Mucosa of rectum (tissue), 2 donors: Measurements from ENCODE around the gene CENPVL2.
"Not testable (repeated sequence)": the region's sequence is repeated elsewhere in the genome, so short reads cannot be mapped to it uniquely, and the experiment has no call there.

Source experiments
- H3K27ac ChIP-seq, 2 donors: one replicate each; pipeline ENCODE4 v1.7.0; 2013; ENCODE audit warnings: inconsistent platforms in 2 of 2, low read depth in 2 of 2, low read length in 2 of 2
- H3K27me3 ChIP-seq, 2 donors: one replicate each; pipeline ENCODE4 v1.7.0; 2013; ENCODE audit warnings: low read length in 2 of 2; ENCODE audit not compliant: control insufficient read depth in 2 of 2, insufficient read depth in 2 of 2
- H3K36me3 ChIP-seq, 2 donors: one replicate each; pipeline ENCODE4 v1.7.0; 2013; ENCODE audit warnings: low read length in 2 of 2; ENCODE audit not compliant: control insufficient read depth in 2 of 2, insufficient read depth in 2 of 2
- H3K4me1 ChIP-seq, 2 donors: one replicate each; pipeline ENCODE4 v1.7.0; 2013; ENCODE audit warnings: low read length in 2 of 2, mild to moderate bottlenecking in 1 of 2; ENCODE audit not compliant: control insufficient read depth in 2 of 2, insufficient read depth in 2 of 2
- H3K4me3 ChIP-seq, 2 donors: one replicate each; pipeline ENCODE4 v1.7.0; 2013; ENCODE audit warnings: low read length in 2 of 2
- H3K9ac ChIP-seq, 2 donors: one replicate each; pipeline ENCODE4 v1.7.0; 2013; ENCODE audit warnings: low read length in 2 of 2, low read depth in 1 of 2, mild to moderate bottlenecking in 1 of 2
- H3K9me3 ChIP-seq, 2 donors: one replicate each; pipeline ENCODE4 v1.7.0; 2013; ENCODE audit warnings: low read length in 2 of 2; ENCODE audit not compliant: control insufficient read depth in 2 of 2
- donor health status: healthy.
- donor health status: Normal muscosa, but diverticular disease.

CENPVL2 gene

GRCh38 chrX:51682720-51683062 lies at the start of gene CENPVL2:
Gene CENPVL2 (minus strand): TSS chrX:51682831. CDS start chrX:51682831, 0 bp downstream.
- not testable (repeated sequence) for H3K4me1 ChIP-seq, H3K27ac ChIP-seq, H3K9me3 ChIP-seq, H3K36me3 ChIP-seq, H3K9ac ChIP-seq, H3K4me3 ChIP-seq, H3K27me3 ChIP-seq

GRCh38 chrX:51728202-51728601 lies 45.6 kb upstream of the CENPVL2 start:
- Histone ChIP-seq H3K36me3 (no peaks in the 10 kb centered on the region), H3K9me3 (no peaks in the 10 kb centered on the region), H3K4me1 (no peaks in the 10 kb centered on the region), H3K9ac (no peak overlapping the region), H3K4me3 (no peak overlapping the region), H3K27me3 (peaks cover 6 to 10% of the 10 kb centered on the region in 2 donors), H3K27ac (no peak overlapping the region)

GRCh38 chrX:51712943-51713647 lies 30.5 kb upstream of the CENPVL2 start:
- H3K9ac ChIP-seq, H3K9me3 ChIP-seq, H3K27me3 ChIP-seq, H3K4me1 ChIP-seq, H3K27ac ChIP-seq, H3K4me3 ChIP-seq, H3K36me3 ChIP-seq: not testable (repeated sequence)

GRCh38 chrX:51710277-51711164 lies 27.9 kb upstream of the CENPVL2 start, which contains the start of gene CENPVL1:
Gene CENPVL1 (plus strand): TSS chrX:51710512. CDS start chrX:51710512, 0 bp downstream.
- not testable (repeated sequence) for H3K4me3 ChIP-seq, H3K27me3 ChIP-seq, H3K27ac ChIP-seq, H3K4me1 ChIP-seq, H3K36me3 ChIP-seq, H3K9ac ChIP-seq, H3K9me3 ChIP-seq

GRCh38 chrX:51697397-51697796 lies 14.8 kb upstream of the CENPVL2 start:
- peaks cover 2 to 4% of the 10 kb centered on the region in 2 donors for H3K27me3 ChIP-seq
- no peak overlapping the region for H3K4me3 ChIP-seq
- no peaks in the 10 kb centered on the region for H3K36me3 ChIP-seq
- no peak overlapping the region for H3K9ac ChIP-seq
- H3K4me1 ChIP-seq, result no peaks in the 10 kb centered on the region
- no peak overlapping the region for H3K27ac ChIP-seq
- no peaks in the 10 kb centered on the region for H3K9me3 ChIP-seq

GRCh38 chrX:51694254-51694653 lies 11.6 kb upstream of the CENPVL2 start:
- H3K9ac ChIP-seq, result no peak overlapping the region
- no peaks in the 10 kb centered on the region for H3K9me3 ChIP-seq
- no peaks in the 10 kb centered on the region for H3K36me3 ChIP-seq
- H3K4me3 ChIP-seq, result no peak overlapping the region
- no peak overlapping the region for H3K27ac ChIP-seq
- no peaks in the 10 kb centered on the region for H3K4me1 ChIP-seq
- H3K27me3 ChIP-seq, result peaks cover 0 to 2% of the 10 kb centered on the region in 2 donors

GRCh38 chrX:51681808-51682719 lies 567 bp downstream of the CENPVL2 start:
- H3K4me1 ChIP-seq, H3K27ac ChIP-seq, H3K27me3 ChIP-seq, H3K9me3 ChIP-seq, H3K4me3 ChIP-seq, H3K9ac ChIP-seq, H3K36me3 ChIP-seq: not testable (repeated sequence)

GRCh38 chrX:51679689-51680433 lies 2.8 kb downstream of the CENPVL2 start:
- H3K4me1 ChIP-seq, H3K9me3 ChIP-seq, H3K4me3 ChIP-seq, H3K27ac ChIP-seq, H3K36me3 ChIP-seq, H3K27me3 ChIP-seq, H3K9ac ChIP-seq: not testable (repeated sequence)

GRCh38 chrX:51665981-51666380 lies 16.6 kb downstream of the CENPVL2 start:
- H3K9me3 ChIP-seq, result no peaks in the 10 kb centered on the region
- H3K4me3 ChIP-seq, result no peak overlapping the region
- H3K36me3 ChIP-seq, result no peaks in the 10 kb centered on the region
- H3K27me3 ChIP-seq, result peaks cover 0 to 2% of the 10 kb centered on the region in 2 donors
- H3K9ac ChIP-seq, result no peak overlapping the region
- H3K27ac ChIP-seq, result no peak overlapping the region
- no peaks in the 10 kb centered on the region for H3K4me1 ChIP-seq
